ENCODE results near the gene TRMT10B. TPM values are rescaled to one million over a fixed set of nuclear protein-coding genes. Genes with fewer than 3 reads are reported as not detected.

TRMT10B gene
- 7.8 TPM for total RNA-seq

GRCh38 chr9:37753489-37754190 lies at the start of gene TRMT10B:
TRMT10B (plus strand) TSS chr9:37753805; CDS start chr9:37761932, 8,127 bp downstream.

GRCh38 chr9:37784616-37785483 lies 31.2 kb downstream of the TRMT10B start, which contains the start of gene EXOSC3:
EXOSC3 (minus strand) TSS chr9:37785064; CDS start chr9:37785044, 20 bp downstream.

GRCh38 chr9:37800631-37801286 lies 47.2 kb downstream of the TRMT10B start, which contains the start of gene DCAF10:
DCAF10 (plus strand) TSS chr9:37800797; CDS start chr9:37800867, 70 bp downstream.

Other genes with a start within 250 kb of the TRMT10B start
- 17.5 TPM for gene FBXO10, start 177.4 kb upstream of the TRMT10B start, total RNA-seq
- gene TOMM5, start 161.2 kb upstream of the TRMT10B start, total RNA-seq: 81.7 TPM
- gene FRMPD1, start 102.9 kb upstream of the TRMT10B start, total RNA-seq: 1.3 TPM
- 107 TPM for gene EXOSC3, start 31.3 kb downstream of the TRMT10B start, total RNA-seq
- gene DCAF10, start 47.0 kb downstream of the TRMT10B start, total RNA-seq: 39.4 TPM
- 108 TPM for gene SLC25A51, start 150.3 kb downstream of the TRMT10B start, total RNA-seq

Measured in parietal lobe (tissue), 1 donor.